Mesodermal cell (in vitro differentiated cells): ENCODE measurements around the gene SPATA31D4.

Experiments used
- H3K27ac ChIP-seq: 2 replicates; pipeline ENCODE4 v1.7.0; 2013; ENCODE audit warnings: mild to moderate bottlenecking, low read depth, low read length, moderate library complexity; ENCODE audit not compliant: severe bottlenecking
- H3K36me3 ChIP-seq: 2 replicates; pipeline ENCODE4 v1.7.1; 2013; ENCODE audit warnings: mild to moderate bottlenecking, low read length, moderate library complexity; ENCODE audit not compliant: control insufficient read depth, insufficient read depth
- H3K4me1 ChIP-seq: one replicate; pipeline ENCODE4 v1.7.1; 2013; ENCODE audit warnings: mild to moderate bottlenecking, low read length; ENCODE audit not compliant: insufficient read depth, control insufficient read depth, poor library complexity, severe bottlenecking
- H3K4me3 ChIP-seq: 2 replicates; pipeline ENCODE4 v1.7.0; 2013; ENCODE audit warnings: low read length, control low read depth, mild to moderate bottlenecking; ENCODE audit not compliant: insufficient read depth, poor library complexity, severe bottlenecking; ENCODE audit errors: extremely low read depth
- H3K9me3 ChIP-seq: 2 replicates; pipeline ENCODE4 v1.7.1; 2013; ENCODE audit warnings: mild to moderate bottlenecking, low read length, moderate library complexity; ENCODE audit not compliant: control insufficient read depth
- WGBS, 2 experiments: methylation state at CpG; one replicate each; pipeline ENCODE4 v1.1.5; 2013; ENCODE audit warnings: missing lambda C conversion rate in 2 of 2; ENCODE audit not compliant: insufficient coverage in 2 of 2; 5-methylcytosine and 5-hydroxymethylcytosine counted together

Gene SPATA31D4

GRCh38 chr9:81955625-81956024, 27.4 kb downstream of the SPATA31D4 start:
- peaks cover 11% of the 10 kb centered on the region for H3K9me3 ChIP-seq
- no peak overlapping the region for H3K27ac ChIP-seq
- H3K4me3 ChIP-seq, result no peak overlapping the region
- no peaks in the 10 kb centered on the region for H3K4me1 ChIP-seq
- H3K36me3 ChIP-seq, result no peaks in the 10 kb centered on the region

GRCh38 chr9:81964218-81965171, 36.3 kb downstream of the SPATA31D4 start:
- no CpG with 5 or more reads among the region's 6 CpGs for WGBS, 2 experiments

GRCh38 chr9:81968026-81968425, 39.8 kb downstream of the SPATA31D4 start:
- Histone ChIP-seq H3K4me3 (no peak overlapping the region), H3K36me3 (no peaks in the 10 kb centered on the region), H3K27ac (no peak overlapping the region), H3K4me1 (no peaks in the 10 kb centered on the region), H3K9me3 (peaks cover 6% of the 10 kb centered on the region)
- 72 to 89% methylated on average over 3 of the region's 3 CpGs for WGBS, 2 experiments

More at GRCh38 chr9:81964218-81965171, 36.3 kb downstream of the SPATA31D4 start:
- H3K4me3 ChIP-seq, result no peak overlapping the region
- no peak overlapping the region for H3K27ac ChIP-seq
- H3K4me1 ChIP-seq, result no peaks in the 10 kb centered on the region
- H3K36me3 ChIP-seq, result no peaks in the 10 kb centered on the region
- peaks cover 6% of the 10 kb centered on the region for H3K9me3 ChIP-seq

DNA sequence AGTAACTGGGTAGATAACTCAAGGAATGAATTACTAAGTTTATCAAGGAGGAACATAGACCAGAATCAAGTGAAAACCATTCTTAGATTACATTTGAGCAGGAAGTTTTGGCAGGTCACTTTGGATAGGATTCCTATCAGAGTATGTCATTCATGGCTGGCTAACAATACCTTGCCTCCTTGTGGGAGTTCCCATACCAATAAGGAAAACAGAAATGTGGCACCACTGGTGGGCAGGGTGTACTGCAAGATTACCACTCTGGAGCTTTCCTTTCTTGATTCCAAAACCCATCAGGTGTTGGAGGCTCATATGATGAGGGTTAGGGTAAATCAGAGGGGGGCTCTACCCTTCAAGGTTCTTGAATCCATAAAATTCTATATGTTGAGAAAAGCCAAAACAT, 41.7 kb downstream of the SPATA31D4 start:
- Histone ChIP-seq H3K4me1 (no peaks in the 10 kb centered on the region), H3K4me3 (no peak overlapping the region), H3K27ac (no peak overlapping the region), H3K36me3 (no peaks in the 10 kb centered on the region), H3K9me3 (peaks cover 4% of the 10 kb centered on the region)

- H3K4me3 ChIP-seq, result no peak overlapping the region
- no peaks in the 10 kb centered on the region for H3K36me3 ChIP-seq
- H3K4me1 ChIP-seq, result no peaks in the 10 kb centered on the region
- H3K27ac ChIP-seq, result no peak overlapping the region
- H3K9me3 ChIP-seq, result no peaks in the 10 kb centered on the region
These were observed 43.5 kb downstream of the SPATA31D4 start for GRCh38 chr9:81971727-81972126.

DNA sequence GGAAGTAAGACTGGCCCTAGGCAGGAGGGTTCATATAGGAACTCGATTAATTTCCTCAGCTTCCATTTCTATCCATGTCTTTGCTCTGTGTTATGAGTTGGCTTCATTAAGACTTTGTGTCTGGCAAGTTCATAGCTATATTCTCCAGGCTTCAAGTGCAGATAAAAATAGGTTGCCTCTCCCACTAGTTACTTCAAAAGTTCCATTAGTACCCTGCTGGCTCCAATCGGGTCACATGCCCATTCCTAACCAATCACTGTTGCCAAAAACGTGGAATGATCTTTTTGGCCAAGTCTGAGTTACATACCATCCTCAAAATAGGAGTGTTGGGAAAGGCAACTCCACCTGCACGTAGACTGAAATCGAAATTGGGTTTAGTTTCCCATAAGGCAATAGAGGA, 46.5 kb downstream of the SPATA31D4 start:
- H3K4me3 ChIP-seq, result no peak overlapping the region
- no peaks in the 10 kb centered on the region for H3K4me1 ChIP-seq
- no peaks in the 10 kb centered on the region for H3K36me3 ChIP-seq
- 66 to 90% methylated on average over 2 of the region's 5 CpGs for WGBS, 2 experiments
- no peaks in the 10 kb centered on the region for H3K9me3 ChIP-seq
- no peak overlapping the region for H3K27ac ChIP-seq

GRCh38 chr9:81976351-81976750, 48.1 kb downstream of the SPATA31D4 start:
- H3K4me1 ChIP-seq, result no peaks in the 10 kb centered on the region
- no peak overlapping the region for H3K4me3 ChIP-seq
- H3K36me3 ChIP-seq, result no peaks in the 10 kb centered on the region
- no peak overlapping the region for H3K27ac ChIP-seq
- 88 to 93% methylated on average over 8 to 10 of the region's 11 CpGs for WGBS, 2 experiments
- no peaks in the 10 kb centered on the region for H3K9me3 ChIP-seq

- H3K36me3 ChIP-seq, result no peaks in the 10 kb centered on the region
- no peak overlapping the region for H3K27ac ChIP-seq
- no peak overlapping the region for H3K4me3 ChIP-seq
- WGBS, 2 experiments, result no CpG with 5 or more reads among the region's 2 CpGs
- H3K4me1 ChIP-seq, result no peaks in the 10 kb centered on the region
- H3K9me3 ChIP-seq, result no peaks in the 10 kb centered on the region
These were observed 51.0 kb downstream of the SPATA31D4 start for GRCh38 chr9:81979196-81979595.

GRCh38 chr9:81980568-81980967, 52.3 kb downstream of the SPATA31D4 start:
- Histone ChIP-seq H3K27ac (no peak overlapping the region), H3K36me3 (no peaks in the 10 kb centered on the region), H3K4me1 (no peaks in the 10 kb centered on the region), H3K4me3 (no peak overlapping the region), H3K9me3 (no peaks in the 10 kb centered on the region)

DNA sequence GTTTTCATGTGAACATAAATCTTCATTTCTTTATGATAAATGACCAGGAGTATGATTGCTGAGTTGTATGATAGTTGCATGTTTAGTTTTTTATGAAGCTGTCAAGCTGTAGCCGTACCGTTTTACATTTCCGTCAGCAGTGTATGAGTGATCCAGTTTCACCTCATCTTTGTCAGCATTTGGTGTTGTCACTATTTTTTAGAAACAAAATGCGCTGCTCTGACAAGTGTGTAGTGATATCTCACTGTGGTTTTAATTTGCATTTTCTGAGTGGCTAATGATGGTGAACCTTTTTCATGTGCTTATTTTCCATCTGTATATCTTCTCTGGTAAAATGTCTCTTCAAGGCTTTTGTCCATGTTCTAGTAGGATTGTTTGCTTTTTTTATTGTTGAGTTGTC, 53.7 kb downstream of the SPATA31D4 start:
- Histone ChIP-seq H3K4me3 (no peak overlapping the region), H3K27ac (no peak overlapping the region), H3K9me3 (no peaks in the 10 kb centered on the region), H3K36me3 (no peaks in the 10 kb centered on the region), H3K4me1 (no peaks in the 10 kb centered on the region)
- 88 to 96% methylated on average over 3 to 4 of the region's 4 CpGs for WGBS, 2 experiments
